Type B pancreatic cell (in vitro differentiated cells): ENCODE results near the gene TRNT1. TPM values are rescaled to one million over a fixed set of nuclear protein-coding genes. Genes with fewer than 3 reads are reported as not detected.

Source experiments
- DNase-seq: peaks from one replicate; pipeline ENCODE4 v3.0.0; 2021; ENCODE audit warnings: mixed read lengths; ENCODE audit not compliant: unreplicated experiment; ENCODE audit errors: extremely low spot score
- H3K27ac Mint-ChIP-seq: 2 replicates; pipeline ENCODE4 v1.8.0; 2021; ENCODE audit warnings: mild to moderate bottlenecking, mixed read lengths
- H3K27me3 Mint-ChIP-seq: 2 replicates; pipeline ENCODE4 v1.8.0; 2021; ENCODE audit warnings: mixed read lengths
- H3K36me3 Mint-ChIP-seq: 2 replicates; pipeline ENCODE4 v1.8.0; 2021; ENCODE audit warnings: mixed read lengths
- H3K4me1 Mint-ChIP-seq: one replicate; pipeline ENCODE4 v1.8.0; 2021; ENCODE audit warnings: mixed read lengths; ENCODE audit not compliant: unreplicated experiment
- H3K4me3 Mint-ChIP-seq: 2 replicates; pipeline ENCODE4 v1.8.0; 2021; ENCODE audit warnings: mild to moderate bottlenecking, mixed read lengths
- H3K9me3 Mint-ChIP-seq: 2 replicates; pipeline ENCODE4 v1.8.0; 2021; ENCODE audit warnings: mixed read lengths
- long read RNA-seq: library from polyadenylated mRNA; unstranded; transcript quantifications from one replicate; pipeline ENCODE4 v2.0.0, GENCODE V29; 2020
- total RNA-seq: library from RNA; stranded (reverse); gene quantifications from 2 replicates; pipeline ENCODE4 v1.2.1, GENCODE V29; 2021; ENCODE audit warnings: low replicate concordance
- TF ChIP-seq, protein P1 (sequence below): fragments of 200-600 bp; sonication (generic); conservative IDR thresholded peaks from 2 replicates; pipeline ENCODE4 v1.5.0; 2021; ENCODE audit warnings: antibody characterized with exemption, mild to moderate bottlenecking

Gene TRNT1
- total RNA-seq, result 21.7 and 33.0 TPM in 2 replicates
- long read RNA-seq, transcript TRNT1-201 (8 exons, 2,276 nt), result major isoform, 69 of 103 reads
- long read RNA-seq, transcript TRNT1-203 (3 exons, 976 nt), result minor isoform, 7 of 103 reads
- long read RNA-seq, partial matches to known transcripts, result 7 of 103 reads
- long read RNA-seq, other reads (novel, unspliced or antisense), result 15 of 103 reads

DNA sequence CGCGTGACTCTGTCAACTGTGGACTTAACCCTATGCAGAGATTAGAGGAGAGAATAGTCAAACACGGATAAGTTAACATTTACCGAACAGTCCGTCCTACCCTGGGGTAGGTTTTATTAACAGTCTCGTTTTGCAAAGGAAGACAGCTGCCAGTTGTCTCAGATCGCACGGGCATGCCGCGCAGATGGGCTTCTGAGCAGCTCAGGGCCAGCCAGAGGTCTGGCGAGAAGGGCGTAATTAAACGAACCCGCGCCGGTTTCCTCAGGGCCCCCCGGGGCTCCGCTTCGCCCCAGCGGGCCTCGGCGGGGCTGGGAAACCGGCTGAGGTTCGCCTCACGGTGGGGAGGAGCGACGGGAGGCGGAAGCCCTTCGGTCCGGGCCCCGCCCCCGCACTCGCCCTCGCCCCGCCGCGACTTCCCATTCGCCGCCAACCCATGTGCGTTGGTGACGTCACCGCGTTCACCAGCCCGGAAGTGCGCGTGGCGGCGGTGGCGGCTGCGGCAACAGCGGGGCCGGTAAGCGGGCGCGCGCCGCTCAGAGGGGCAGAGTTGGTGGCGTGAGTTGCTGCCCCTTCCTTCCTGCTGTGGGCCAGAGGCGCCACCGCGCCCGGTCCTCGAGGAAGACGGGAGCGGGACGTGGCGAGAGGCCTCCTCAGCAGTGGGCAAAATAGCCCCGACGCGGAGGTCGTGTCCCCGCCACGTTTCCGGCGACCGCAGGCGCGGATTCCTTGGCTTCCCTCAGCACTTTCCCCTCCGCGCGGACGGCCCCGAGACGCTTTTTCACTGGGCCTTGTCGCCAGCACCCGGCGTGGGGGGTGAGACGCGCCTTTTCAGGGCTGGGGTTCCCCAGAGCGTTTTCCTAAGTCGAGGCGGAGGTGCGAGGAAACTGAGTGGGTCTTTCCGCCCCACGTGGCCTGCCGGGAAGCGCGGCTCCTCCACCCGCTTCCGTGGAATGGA lies at the start of gene TRNT1:
TRNT1 (plus strand) TSS at position 464 of the 955 bp plus-strand sequence. CDS start 2,101 bp downstream, outside the sequence.
- H3K4me1 Mint-ChIP-seq, result peaks cover 16% of the 10 kb centered on the region
- peak; percentile 96 for DNase-seq
- H3K4me3 Mint-ChIP-seq, result peak within 1 kb of the TSS; percentile 98
- no peaks in the 10 kb centered on the region for H3K27me3 Mint-ChIP-seq
- H3K36me3 Mint-ChIP-seq, result peaks cover 8% of the 10 kb centered on the region
- H3K27ac Mint-ChIP-seq, result peak within 1 kb of the TSS; percentile 93
- no peaks in the 10 kb centered on the region for H3K9me3 Mint-ChIP-seq
- TF ChIP-seq, protein P1, sequence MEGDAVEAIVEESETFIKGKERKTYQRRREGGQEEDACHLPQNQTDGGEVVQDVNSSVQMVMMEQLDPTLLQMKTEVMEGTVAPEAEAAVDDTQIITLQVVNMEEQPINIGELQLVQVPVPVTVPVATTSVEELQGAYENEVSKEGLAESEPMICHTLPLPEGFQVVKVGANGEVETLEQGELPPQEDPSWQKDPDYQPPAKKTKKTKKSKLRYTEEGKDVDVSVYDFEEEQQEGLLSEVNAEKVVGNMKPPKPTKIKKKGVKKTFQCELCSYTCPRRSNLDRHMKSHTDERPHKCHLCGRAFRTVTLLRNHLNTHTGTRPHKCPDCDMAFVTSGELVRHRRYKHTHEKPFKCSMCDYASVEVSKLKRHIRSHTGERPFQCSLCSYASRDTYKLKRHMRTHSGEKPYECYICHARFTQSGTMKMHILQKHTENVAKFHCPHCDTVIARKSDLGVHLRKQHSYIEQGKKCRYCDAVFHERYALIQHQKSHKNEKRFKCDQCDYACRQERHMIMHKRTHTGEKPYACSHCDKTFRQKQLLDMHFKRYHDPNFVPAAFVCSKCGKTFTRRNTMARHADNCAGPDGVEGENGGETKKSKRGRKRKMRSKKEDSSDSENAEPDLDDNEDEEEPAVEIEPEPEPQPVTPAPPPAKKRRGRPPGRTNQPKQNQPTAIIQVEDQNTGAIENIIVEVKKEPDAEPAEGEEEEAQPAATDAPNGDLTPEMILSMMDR, result no peak

DNA sequence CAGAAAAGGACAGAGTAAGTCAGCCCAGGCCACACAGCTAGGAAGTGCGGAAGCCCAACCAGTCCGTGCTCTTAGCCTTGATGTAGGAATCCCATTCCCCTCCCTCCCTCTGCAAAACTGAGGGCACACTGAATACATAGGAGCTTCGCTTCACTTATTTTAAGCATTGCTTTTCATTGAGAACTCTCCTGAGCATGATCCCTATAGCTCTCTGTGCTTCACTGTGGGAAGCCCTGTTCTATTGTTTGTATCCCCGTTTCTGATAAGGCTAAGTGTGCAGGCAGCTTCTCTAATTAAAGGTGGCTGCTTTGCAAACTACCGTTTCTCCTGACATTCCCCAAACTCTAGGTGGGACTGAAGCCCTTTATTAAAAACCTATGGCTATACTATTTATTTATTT lies 46.4 kb upstream of the TRNT1 start:
- TF ChIP-seq, protein P1, result no peak
- Mint-ChIP-seq H3K27me3 (peaks cover 3% of the 10 kb centered on the region), H3K36me3 (no peaks in the 10 kb centered on the region), H3K4me1 (no peaks in the 10 kb centered on the region), H3K27ac (no peak overlapping the region), H3K4me3 (no peak overlapping the region), H3K9me3 (no peaks in the 10 kb centered on the region)
- DNase-seq, result no peak

DNA sequence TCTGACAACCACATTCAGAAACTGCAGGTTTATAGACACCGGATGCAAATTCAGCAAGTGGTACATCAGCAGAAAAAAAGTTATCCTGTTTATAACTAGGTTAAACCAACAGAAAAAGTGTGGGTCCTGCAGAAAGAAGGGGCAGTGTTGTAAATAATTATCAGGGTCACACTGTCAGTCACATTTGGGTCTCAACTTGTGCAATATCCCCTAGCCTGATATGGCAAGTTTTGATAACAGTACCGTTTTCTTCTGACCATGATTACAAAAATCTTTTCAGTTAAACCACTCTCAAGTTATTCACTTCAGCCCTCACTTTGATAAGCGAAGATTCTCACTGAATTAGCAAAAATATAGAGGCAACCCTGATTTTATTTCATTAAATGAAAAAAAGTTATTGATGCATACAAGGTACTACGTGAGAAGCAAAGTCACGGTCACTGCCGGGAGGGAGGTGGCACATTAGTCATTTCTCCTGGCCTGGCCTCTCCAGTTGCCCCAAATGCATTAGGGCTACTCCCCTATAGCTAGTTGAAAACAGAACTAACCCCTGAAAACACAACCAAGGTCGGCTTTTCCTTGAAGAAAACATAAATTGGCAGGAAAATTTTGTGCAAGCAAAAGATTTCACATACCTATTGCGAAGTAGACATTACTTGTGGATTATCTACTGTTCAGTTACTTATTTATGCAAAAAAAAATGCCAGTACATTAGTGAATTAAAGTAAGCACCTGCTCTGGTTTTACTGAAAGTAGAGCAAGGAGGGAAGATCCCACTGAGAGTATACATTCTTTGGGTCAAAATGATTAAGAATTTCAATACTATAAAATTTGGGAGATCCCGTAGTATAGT lies 45.1 kb upstream of the TRNT1 start:
- Mint-ChIP-seq H3K27me3 (peaks cover 3% of the 10 kb centered on the region), H3K4me1 (no peaks in the 10 kb centered on the region), H3K4me3 (no peak overlapping the region), H3K9me3 (no peaks in the 10 kb centered on the region), H3K27ac (no peak overlapping the region), H3K36me3 (no peaks in the 10 kb centered on the region)
- no peak for DNase-seq
- TF ChIP-seq, protein P1, result no peak

DNA sequence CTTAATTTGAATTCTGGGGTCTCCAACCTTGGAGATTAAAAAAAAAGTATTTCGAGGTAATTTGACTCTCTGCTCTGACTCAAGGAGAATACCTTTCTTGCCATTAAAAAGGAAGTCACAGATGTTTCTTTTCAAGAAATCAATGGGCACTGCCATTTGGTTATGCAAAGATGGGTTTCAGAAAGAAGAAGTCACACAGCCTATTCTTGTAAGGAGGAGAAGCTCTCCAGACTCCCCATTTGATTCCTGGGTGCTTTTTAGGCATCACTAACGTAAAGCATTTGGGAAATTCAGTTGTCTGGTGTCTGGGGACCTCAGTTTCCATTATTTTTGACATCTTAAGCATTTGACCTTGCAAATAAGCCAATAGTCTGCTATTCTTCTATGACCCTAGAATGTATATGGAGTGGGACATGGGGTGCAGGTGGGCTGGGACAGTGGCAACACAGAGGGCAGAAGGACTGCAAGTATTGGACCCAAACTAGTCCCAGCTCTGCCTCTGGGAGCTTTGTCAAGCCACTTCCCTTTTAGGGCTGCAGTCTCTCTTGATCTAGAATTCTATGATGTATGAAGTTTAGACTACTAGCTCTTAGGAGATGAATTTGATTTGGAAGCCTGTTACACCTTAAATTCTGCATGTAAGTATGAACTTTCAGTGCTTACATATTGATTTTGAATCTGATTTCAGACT lies 44.4 kb upstream of the TRNT1 start:
- TF ChIP-seq, protein P1, result no peak
- H3K36me3 Mint-ChIP-seq, result no peaks in the 10 kb centered on the region
- no peak overlapping the region for H3K27ac Mint-ChIP-seq
- no peaks in the 10 kb centered on the region for H3K4me1 Mint-ChIP-seq
- DNase-seq, result no peak
- peaks cover 3% of the 10 kb centered on the region for H3K27me3 Mint-ChIP-seq
- no peak overlapping the region for H3K4me3 Mint-ChIP-seq
- H3K9me3 Mint-ChIP-seq, result no peaks in the 10 kb centered on the region

GRCh38 chr3:3084890-3085289 lies 41.9 kb upstream of the TRNT1 start:
- Mint-ChIP-seq H3K4me3 (no peak overlapping the region), H3K36me3 (no peaks in the 10 kb centered on the region), H3K9me3 (no peaks in the 10 kb centered on the region), H3K4me1 (no peaks in the 10 kb centered on the region), H3K27me3 (no peaks in the 10 kb centered on the region), H3K27ac (no peak overlapping the region)
- TF ChIP-seq, protein P1, result no peak
- no peak for DNase-seq
